NCI-H748 (cell line): ENCODE data around the gene TADA2B.

Experiments
- DNase-seq: peaks from one replicate; lab custom pipeline; 2025; ENCODE audit not compliant: unreplicated experiment; lab: John Stamatoyannopoulos, UW

The TADA2B gene

DNA sequence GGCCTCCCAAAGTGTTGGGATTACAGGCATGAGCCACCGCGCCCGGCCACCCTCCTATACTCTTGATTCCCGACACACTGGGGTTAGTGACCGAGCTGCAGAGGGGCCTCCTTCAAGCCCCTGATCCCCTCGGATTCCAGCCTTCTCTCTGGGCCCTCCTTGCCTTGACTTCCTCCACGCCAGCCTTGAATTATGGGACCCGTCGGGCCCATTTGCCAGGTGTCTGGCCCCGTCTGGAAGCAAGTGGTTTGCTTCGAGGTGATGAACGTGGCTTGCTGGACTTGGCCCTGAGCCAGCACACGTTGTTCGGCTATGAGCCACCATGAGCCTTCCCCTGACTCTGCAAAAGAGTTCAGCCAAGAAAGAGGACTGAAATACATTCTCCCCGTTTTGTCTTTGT, 62.1 kb downstream of the TADA2B start:
- DNase-seq: peak; percentile 1

DNA sequence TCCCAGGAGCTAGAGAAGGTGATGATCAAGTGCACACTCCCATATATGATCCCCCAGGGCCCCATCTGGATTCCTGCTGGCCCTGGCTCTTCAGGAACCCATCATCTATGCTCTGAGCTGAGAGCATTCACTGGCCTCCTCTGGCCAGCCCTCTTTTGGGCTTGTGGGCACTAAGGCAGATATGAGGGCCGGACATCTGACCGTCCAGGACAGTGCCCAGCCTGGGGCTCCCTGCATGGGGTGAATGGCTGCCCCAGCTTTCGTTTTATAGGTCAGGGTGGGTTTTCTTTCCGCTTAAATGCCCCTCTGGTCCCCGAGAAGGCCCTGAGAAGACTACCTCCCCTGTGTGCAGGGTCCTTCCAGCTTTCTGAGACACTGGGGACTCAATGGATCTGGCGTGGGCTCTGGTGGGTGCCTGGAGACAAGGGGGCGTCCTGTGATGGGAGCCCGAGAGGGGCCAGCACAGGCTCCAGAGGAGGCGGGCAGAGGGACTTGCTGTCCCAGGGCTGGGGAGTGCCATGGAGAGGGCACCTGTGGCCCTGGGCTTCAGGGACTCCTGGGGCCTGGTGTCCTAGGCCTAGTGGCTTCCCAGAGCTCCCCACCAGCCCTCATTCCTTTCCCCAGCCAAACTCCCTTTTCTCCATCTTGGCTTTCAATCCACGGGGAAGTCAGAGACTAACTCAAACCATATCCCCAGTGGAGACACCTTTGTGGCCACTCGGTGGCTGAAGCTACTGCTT, 64.2 kb downstream of the TADA2B start:
- DNase-seq: no peak
